ENCODE measurements around the gene TFPI. TPM values are rescaled to one million over a fixed set of nuclear protein-coding genes. Genes with fewer than 3 reads are reported as not detected.

TFPI gene
- total RNA-seq, 1 experiment from 2014 or later, result 129 TPM

- no peak for TF ChIP-seq SIN3A (IDR thresholded peaks at IDR 0.05; ENCODE audit: borderline replicate concordance, insufficient read depth, low read depth, low read length)
- no peak for TF ChIP-seq POLR2AphosphoS5 (IDR thresholded peaks at IDR 0.05; ENCODE audit: low read depth, low read length)
- TF ChIP-seq TCF7L2 (IDR thresholded peaks at IDR 0.05; ENCODE audit: low read depth, low read length), result no peak
- no peak for TF ChIP-seq CTCF (IDR thresholded peaks at IDR 0.05)
- no peak for TF ChIP-seq REST (IDR thresholded peaks at IDR 0.05; ENCODE audit: insufficient read depth in 1 of 2, low read depth in 2 of 2, low read length in 1 of 2)
- CTCF ChIA-PET, result no interaction called here
- no peak overlapping the region for H3K4me3 ChIP-seq (ENCODE audit: low read depth in 2 of 2, low read length in 2 of 2)
- intact Hi-C loops (cut with micrococcal nuclease; ENCODE audit: unreplicated experiment), result no loop called here
- in situ Hi-C loops (cut with HindIII; ENCODE audit: low pct_unique_long_range_greater_than_20kb, low sequenced_read_pairs), result no loop called here
- H3K27me3 ChIP-seq (ENCODE audit: control insufficient read depth, insufficient read depth, low read length), result no peaks in the 10 kb centered on the region
- POLR2A ChIA-PET, result no interaction called here
- no peak overlapping the region for H3K27ac ChIP-seq (ENCODE audit: low read length)
- no peaks in the 10 kb centered on the region for H3K4me1 ChIP-seq (ENCODE audit: control insufficient read depth, insufficient read depth, low read length)
- H3K36me3 ChIP-seq (ENCODE audit: control insufficient read depth, insufficient read depth, low read length), result no peaks in the 10 kb centered on the region
- no peak for ATAC-seq
- no TSS peak for BruUV-seq (replicated peaks)
- no peak for DNase-seq (ENCODE audit: low read depth, low spot score)
- H3K9me3 ChIP-seq (ENCODE audit: control insufficient read depth, insufficient read depth, low read depth, low read length), result no peaks in the 10 kb centered on the region
Observed at GRCh38 chr2:187415449-187415848, 138.8 kb downstream of the TFPI start.

Other genes with a start within 250 kb of the TFPI start
- gene CALCRL, start 106.2 kb downstream of the TFPI start, total RNA-seq (2021; ENCODE audit: unreplicated experiment), result 1.9 TPM

Data from Panc1 (cell line).